HTR-8/SVneo (cell line): Measurements from ENCODE around the gene IZUMO1R.
"Not testable (repeated sequence)": the region's sequence is repeated elsewhere in the genome, so short reads cannot be mapped to it uniquely, and the experiment has no call there.

Source experiments
- DNase-seq: peaks from one replicate; pipeline ENCODE4 v3.0.0; 2011; ENCODE audit warnings: low spot score, mixed read lengths; ENCODE audit not compliant: insufficient read length
- FAIRE-seq: peaks from 2 replicates; lab custom pipeline; 2011; peaks lifted over from hg19 to GRCh38; lab: Jason Lieb, UNC

IZUMO1R gene

GRCh38 chr11:94303966-94304958 is at the start of gene IZUMO1R:
IZUMO1R (plus strand) TSS chr11:94304580; CDS start chr11:94305637, 1,057 bp downstream.
- no peak for FAIRE-seq
- DNase-seq: no peak

GRCh38 chr11:94271885-94272372 is 32.5 kb upstream of the IZUMO1R start:
- no peak for DNase-seq
- no peak for FAIRE-seq

- FAIRE-seq (no peak), DNase-seq (no peak)
Measured at GRCh38 chr11:94272738-94273313, 31.6 kb upstream of the IZUMO1R start.

- FAIRE-seq: no peak
- DNase-seq: no peak
Measured at GRCh38 chr11:94275961-94276360, 28.4 kb upstream of the IZUMO1R start.

- no peak for DNase-seq
- FAIRE-seq: no peak
Measured at GRCh38 chr11:94276943-94277342, 27.4 kb upstream of the IZUMO1R start.

- not testable (repeated sequence) for FAIRE-seq, DNase-seq
Measured at GRCh38 chr11:94278207-94278606, 26.2 kb upstream of the IZUMO1R start.

- DNase-seq: no peak
- FAIRE-seq: no peak
Measured at GRCh38 chr11:94279996-94280395, 24.4 kb upstream of the IZUMO1R start.

GRCh38 chr11:94281324-94281723 is 23.1 kb upstream of the IZUMO1R start:
- no peak for FAIRE-seq
- DNase-seq: no peak

- DNase-seq (no peak), FAIRE-seq (no peak)
Measured at GRCh38 chr11:94283678-94284077, 20.7 kb upstream of the IZUMO1R start.

GRCh38 chr11:94295534-94295933 is 8.8 kb upstream of the IZUMO1R start:
- DNase-seq: no peak
- no peak for FAIRE-seq

- DNase-seq (no peak), FAIRE-seq (no peak)
Measured at GRCh38 chr11:94297985-94298576, 6.3 kb upstream of the IZUMO1R start.

- no peak for FAIRE-seq
- no peak for DNase-seq
Measured at GRCh38 chr11:94302776-94303175, 1.6 kb upstream of the IZUMO1R start.

GRCh38 chr11:94305146-94305545 is 766 bp downstream of the IZUMO1R start:
- FAIRE-seq: no peak

GRCh38 chr11:94307101-94307791 is 2.9 kb downstream of the IZUMO1R start:
- FAIRE-seq: no peak
- no peak for DNase-seq

More at GRCh38 chr11:94305146-94305545, 766 bp downstream of the IZUMO1R start:
- DNase-seq: no peak

- DNase-seq: no peak
- no peak for FAIRE-seq
Measured at GRCh38 chr11:94308024-94308423, 3.6 kb downstream of the IZUMO1R start.

- FAIRE-seq: no peak
- DNase-seq: no peak
Measured at GRCh38 chr11:94309757-94310156, 5.4 kb downstream of the IZUMO1R start.

GRCh38 chr11:94310191-94310875 is 6.0 kb downstream of the IZUMO1R start:
- FAIRE-seq (no peak), DNase-seq (no peak)

- DNase-seq: no peak
- FAIRE-seq: no peak
Measured at GRCh38 chr11:94312339-94312738, 8.0 kb downstream of the IZUMO1R start.

- FAIRE-seq (no peak), DNase-seq (no peak)
Measured at GRCh38 chr11:94314064-94314463, 9.7 kb downstream of the IZUMO1R start.

GRCh38 chr11:94315664-94316063 is 11.3 kb downstream of the IZUMO1R start:
- FAIRE-seq (no peak), DNase-seq (no peak)
